Left ventricle myocardium inferior (tissue), 1 donor: ENCODE data around the gene CFAP70. TPM values are rescaled to one million over a fixed set of nuclear protein-coding genes. Genes with fewer than 3 reads are reported as not detected.
"Not testable (repeated sequence)": the region's sequence is repeated elsewhere in the genome, so short reads cannot be mapped to it uniquely, and the experiment has no call there.

Source experiments
- DNase-seq: peaks from one replicate; pipeline ENCODE4 v3.0.0-alpha.2; 2020
- H3K27ac ChIP-seq: fragments of 200-600 bp; replicated peaks from 2 replicates; pipeline ENCODE4 v1.8.0; 2021
- H3K27me3 ChIP-seq: fragments of 200-600 bp; 2 replicates; pipeline ENCODE4 v1.8.0; 2021; ENCODE audit warnings: low read depth
- H3K36me3 ChIP-seq: fragments of 200-600 bp; 2 replicates; pipeline ENCODE4 v1.8.0; 2021
- H3K4me1 ChIP-seq: fragments of 200-600 bp; 2 replicates; pipeline ENCODE4 v1.8.0; 2021
- H3K4me3 ChIP-seq: fragments of 200-600 bp; 2 replicates; pipeline ENCODE4 v1.8.0; 2021; ENCODE audit warnings: mild to moderate bottlenecking, moderate library complexity
- H3K9me3 ChIP-seq: fragments of 200-600 bp; replicated peaks from 2 replicates; pipeline ENCODE4 v1.8.0; 2021
- intact Hi-C: fragments of 100-400 bp; cut with micrococcal nuclease; formaldehyde crosslinking; loops from one replicate; pipeline ENCODE4 v1.11.0; 2022
- total RNA-seq: library from RNA; stranded (reverse); fragmentation: NEBNext Ultra II Directional; extraction: Animal tissue kit (Norgen Biotek cat#: 25700); gene quantifications from one replicate; pipeline ENCODE4 v1.2.1, GENCODE V29; 2021
- TF ChIP-seq, protein P1 (sequence below): fragments of 200-600 bp; IDR thresholded peaks from 2 replicates; pipeline ENCODE4 v1.8.0; 2021; ENCODE audit warnings: antibody characterized with exemption, mild to moderate bottlenecking, borderline replicate concordance
- donor health status: DM: no; HTN: yes; CAD: no; lungs with severe emphysema.

Gene CFAP70
- total RNA-seq, 1 donor from 2014 or later, result 2.0 TPM

DNA sequence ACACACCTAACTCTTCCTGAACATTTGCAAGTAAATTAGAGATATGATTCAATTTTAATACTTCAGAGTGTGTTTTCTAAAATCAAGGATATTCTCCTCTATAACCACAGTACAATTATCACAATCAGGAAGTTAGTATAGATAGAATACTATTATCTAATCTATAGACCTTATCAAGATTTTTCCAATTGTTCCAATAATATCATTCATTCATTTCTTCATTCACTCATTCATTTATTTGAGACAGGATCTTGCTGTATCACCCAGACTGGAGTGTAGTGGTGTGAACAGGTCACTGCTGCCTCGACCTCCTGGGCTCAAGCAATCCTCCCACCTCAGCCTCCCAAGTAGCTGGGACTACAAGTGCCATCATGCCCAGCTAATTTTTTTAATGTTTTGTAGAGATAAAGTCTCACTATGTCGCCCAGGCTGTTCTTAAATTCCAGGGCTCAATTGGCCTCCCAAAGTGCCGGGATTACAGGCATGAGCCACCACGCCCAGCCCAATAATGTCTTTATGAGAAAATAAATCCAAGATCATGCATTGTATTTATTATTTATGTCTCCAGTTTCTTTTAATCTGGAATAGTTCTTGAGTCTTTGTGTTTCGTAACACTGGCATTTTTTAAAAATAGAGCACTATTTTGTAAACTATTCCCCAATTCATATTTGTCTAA lies 95.6 kb downstream of the CFAP70 start:
- Histone ChIP-seq H3K27me3 (no peaks in the 10 kb centered on the region), H3K4me3 (no peak overlapping the region), H3K4me1 (no peaks in the 10 kb centered on the region), H3K36me3 (no peaks in the 10 kb centered on the region), H3K27ac (no peak overlapping the region), H3K9me3 (peaks cover 10% of the 10 kb centered on the region)
- intact Hi-C loops, result no loop called here
- TF ChIP-seq, protein P1, sequence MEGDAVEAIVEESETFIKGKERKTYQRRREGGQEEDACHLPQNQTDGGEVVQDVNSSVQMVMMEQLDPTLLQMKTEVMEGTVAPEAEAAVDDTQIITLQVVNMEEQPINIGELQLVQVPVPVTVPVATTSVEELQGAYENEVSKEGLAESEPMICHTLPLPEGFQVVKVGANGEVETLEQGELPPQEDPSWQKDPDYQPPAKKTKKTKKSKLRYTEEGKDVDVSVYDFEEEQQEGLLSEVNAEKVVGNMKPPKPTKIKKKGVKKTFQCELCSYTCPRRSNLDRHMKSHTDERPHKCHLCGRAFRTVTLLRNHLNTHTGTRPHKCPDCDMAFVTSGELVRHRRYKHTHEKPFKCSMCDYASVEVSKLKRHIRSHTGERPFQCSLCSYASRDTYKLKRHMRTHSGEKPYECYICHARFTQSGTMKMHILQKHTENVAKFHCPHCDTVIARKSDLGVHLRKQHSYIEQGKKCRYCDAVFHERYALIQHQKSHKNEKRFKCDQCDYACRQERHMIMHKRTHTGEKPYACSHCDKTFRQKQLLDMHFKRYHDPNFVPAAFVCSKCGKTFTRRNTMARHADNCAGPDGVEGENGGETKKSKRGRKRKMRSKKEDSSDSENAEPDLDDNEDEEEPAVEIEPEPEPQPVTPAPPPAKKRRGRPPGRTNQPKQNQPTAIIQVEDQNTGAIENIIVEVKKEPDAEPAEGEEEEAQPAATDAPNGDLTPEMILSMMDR, result no peak
- no peak for DNase-seq

DNA sequence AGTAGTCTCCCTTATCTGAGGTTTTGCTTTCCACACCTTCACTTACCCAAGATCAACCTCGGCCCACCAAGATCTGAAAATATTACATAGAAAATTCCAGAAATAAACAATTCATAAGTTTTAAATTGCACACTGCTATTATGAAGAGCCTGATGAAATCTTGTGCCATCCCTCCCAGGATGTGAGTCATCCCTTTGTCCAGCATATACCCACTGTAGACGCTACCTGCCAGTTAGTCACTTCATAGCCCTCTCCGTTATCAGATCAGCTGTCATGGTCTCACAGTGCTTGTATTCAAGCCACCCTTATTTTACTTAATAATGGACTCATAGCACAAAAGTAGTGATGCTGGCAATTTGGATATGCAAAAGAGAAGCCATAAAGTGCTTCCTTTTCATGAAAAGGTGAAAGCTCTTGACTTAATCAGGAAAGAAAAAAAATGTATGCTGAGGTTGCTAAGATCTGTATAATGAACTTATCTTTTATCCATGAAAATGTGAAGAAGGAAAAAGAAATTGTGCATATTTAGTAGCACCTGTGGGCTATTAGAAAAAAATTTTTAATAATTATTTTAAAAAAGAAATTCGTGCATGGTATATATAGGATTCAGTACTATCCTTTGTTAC lies 96.4 kb downstream of the CFAP70 start:
- TF ChIP-seq, protein P1, result no peak
- DNase-seq, result no peak
- Histone ChIP-seq H3K27me3 (no peaks in the 10 kb centered on the region), H3K27ac (no peak overlapping the region), H3K4me1 (no peaks in the 10 kb centered on the region), H3K9me3 (peaks cover 10% of the 10 kb centered on the region), H3K4me3 (no peak overlapping the region), H3K36me3 (no peaks in the 10 kb centered on the region)
- intact Hi-C loops, result no loop called here

DNA sequence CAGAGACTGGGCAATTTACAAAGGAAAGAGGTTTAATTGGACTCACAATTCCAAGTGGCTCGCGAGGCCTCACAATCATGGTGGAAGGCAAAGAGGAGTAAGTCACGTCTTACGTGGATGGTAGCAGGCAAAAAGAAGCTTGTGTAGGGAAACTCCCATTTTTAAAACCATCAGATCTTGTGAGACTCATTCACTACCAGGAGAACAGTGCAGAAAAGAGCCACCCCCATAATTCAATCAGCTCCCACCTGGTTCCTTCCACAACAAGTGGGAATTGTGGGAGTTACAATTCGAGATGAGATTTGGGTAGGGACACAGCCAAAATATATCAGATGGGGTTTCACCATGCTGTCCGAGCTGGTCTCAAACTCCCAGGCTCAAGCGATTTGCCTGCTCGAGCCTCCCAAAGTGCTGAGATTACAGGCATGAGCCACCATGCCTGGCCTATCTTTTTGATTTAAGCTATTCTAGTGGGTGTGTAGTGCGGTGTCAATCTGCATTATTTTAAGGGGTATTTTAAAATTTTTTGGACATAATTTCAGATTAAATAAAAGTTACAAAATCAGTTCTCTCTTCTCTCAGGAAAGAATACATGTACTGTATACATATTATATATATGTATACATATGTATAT lies 97.2 kb downstream of the CFAP70 start:
- no peaks in the 10 kb centered on the region for H3K4me1 ChIP-seq
- no peaks in the 10 kb centered on the region for H3K36me3 ChIP-seq
- intact Hi-C loops, result no loop called here
- H3K4me3 ChIP-seq, result no peak overlapping the region
- H3K27me3 ChIP-seq, result no peaks in the 10 kb centered on the region
- TF ChIP-seq, protein P1, result no peak
- peaks cover 10% of the 10 kb centered on the region for H3K9me3 ChIP-seq
- DNase-seq, result no peak
- no peak overlapping the region for H3K27ac ChIP-seq

DNA sequence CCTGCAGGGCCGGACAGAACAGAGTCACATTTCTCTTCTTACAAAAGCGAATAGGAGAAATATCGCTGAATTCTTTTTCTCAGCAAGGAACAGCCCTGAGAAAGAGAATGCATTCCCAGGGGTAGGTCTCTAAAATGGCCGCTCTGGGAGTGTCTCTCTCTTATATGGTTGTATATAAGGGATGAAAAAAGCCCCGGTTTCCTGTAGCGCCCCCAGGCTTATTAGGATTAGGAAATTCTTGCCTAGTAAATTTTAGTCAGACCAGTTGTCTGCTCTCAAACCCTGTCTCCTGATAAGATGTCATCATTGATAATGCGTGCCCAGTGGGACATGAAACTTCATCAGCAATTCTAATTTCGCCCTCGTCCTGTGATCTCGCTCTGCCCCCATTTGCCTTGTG lies 100.1 kb downstream of the CFAP70 start:
- H3K27me3 ChIP-seq, H3K4me1 ChIP-seq, H3K27ac ChIP-seq, DNase-seq, H3K9me3 ChIP-seq, intact Hi-C loops, H3K36me3 ChIP-seq, H3K4me3 ChIP-seq: not testable (repeated sequence)

DNA sequence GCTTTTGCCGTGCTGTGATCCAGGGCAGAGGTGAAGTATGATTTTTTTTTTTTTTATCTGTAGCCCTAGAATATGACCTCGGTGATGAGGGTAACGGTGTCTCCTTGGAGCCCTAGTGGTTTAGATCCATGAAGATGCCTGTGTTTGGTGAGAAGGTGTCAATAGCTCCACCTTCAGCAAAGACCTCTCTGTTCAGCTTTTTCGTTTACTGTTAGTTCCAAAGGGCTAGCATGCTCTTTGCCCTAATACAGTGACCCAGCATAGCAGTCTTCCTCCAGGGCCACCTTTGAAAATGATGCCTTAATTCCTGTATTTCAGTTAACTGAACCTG lies 105.5 kb downstream of the CFAP70 start:
- TF ChIP-seq, protein P1, result no peak
- Histone ChIP-seq H3K4me1 (peaks cover 36% of the 10 kb centered on the region), H3K36me3 (peaks cover 22% of the 10 kb centered on the region), H3K27me3 (no peaks in the 10 kb centered on the region), H3K27ac (peak overlapping the region; percentile 94), H3K4me3 (peak overlapping the region; percentile 95), H3K9me3 (no peaks in the 10 kb centered on the region)
- intact Hi-C loops, result no loop called here
- no peak for DNase-seq
